Subcutaneous preadipocyte (primary cell): ENCODE measurements around the gene OR10J4. TPM values are rescaled to one million over a fixed set of nuclear protein-coding genes. Genes with fewer than 3 reads are reported as not detected.

Source experiments
- total RNA-seq: library from RNA; depleted of rRNA; stranded (reverse); fragments of >200 nt; gene quantifications from 2 replicates; pipeline ENCODE4 v1.2.3, GENCODE V29; 2012

The OR10J4 gene
- not detected in 2 replicates for total RNA-seq

GRCh38 chr1:159431904-159432303, at the start of gene OR10J4:
Gene OR10J4 (plus strand): TSS chr1:159432204.

GRCh38 chr1:159439422-159439821, 7.4 kb downstream of the OR10J4 start, which contains the start of gene OR10J1:
Gene OR10J1 (plus strand): TSS chr1:159439722. CDS start chr1:159439792, 70 bp downstream.

Other genes starting within 250 kb of the OR10J4 start
- not detected in 2 replicates for gene ACKR1, start 227.3 kb upstream of the OR10J4 start, total RNA-seq
- not detected in 2 replicates for gene FCER1A, start 129.9 kb upstream of the OR10J4 start, total RNA-seq
- gene OR10J1, start 7.5 kb downstream of the OR10J4 start, total RNA-seq, result not detected in 2 replicates
- not detected in 2 replicates for gene OR10J5, start 103.8 kb downstream of the OR10J4 start, total RNA-seq
- not detected in 2 replicates for gene APCS, start 155.6 kb downstream of the OR10J4 start, total RNA-seq